ENCODE results near the gene SORCS3. TPM values are rescaled to one million over a fixed set of nuclear protein-coding genes. Genes with fewer than 3 reads are reported as not detected.

Gene SORCS3
- total RNA-seq, 1 experiment from 2014 or later = 0.04 TPM

DNA sequence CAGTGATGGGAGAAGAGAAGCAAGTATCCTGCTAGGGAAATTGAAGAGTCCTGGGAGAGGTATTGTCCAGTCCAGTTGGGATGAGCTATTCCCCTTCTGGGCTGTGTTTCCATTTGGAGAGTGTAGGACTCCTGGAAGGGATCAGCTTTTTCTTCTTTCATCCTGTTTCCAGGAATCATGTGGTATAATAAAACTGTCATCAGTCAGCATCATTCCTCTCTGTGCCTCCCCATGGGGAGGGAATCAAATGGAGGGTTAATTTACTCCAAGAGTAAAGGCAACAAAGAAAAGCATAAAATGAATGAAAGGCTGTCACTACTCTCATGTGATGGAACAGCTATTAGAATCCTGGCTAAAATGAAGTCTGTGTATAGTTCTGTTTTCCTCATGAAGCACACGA is 429.9 kb downstream of the SORCS3 start:
- Histone ChIP-seq H2BK15ac (ENCODE audit: low read depth, low read length) (no peak overlapping the region), H3K4me2 (ENCODE audit: insufficient read depth, insufficient read length, low read length) (no peak overlapping the region), H4K5ac (ENCODE audit: insufficient read length, low read depth, low read length) (no peak overlapping the region), H3K56ac (ENCODE audit: insufficient read length, low read depth, low read length) (no peak overlapping the region), H3K79me1 (ENCODE audit: insufficient read depth, low read depth, low read length, poor library complexity, severe bottlenecking) (no peaks in the 10 kb centered on the region), H3K79me2 (ENCODE audit: insufficient read depth, low read length) (no peaks in the 10 kb centered on the region), H3K4ac (ENCODE audit: low read depth, low read length) (no peak overlapping the region), H3K4me1 (ENCODE audit: insufficient read depth, low read length) (no peaks in the 10 kb centered on the region), H2AFZ (ENCODE audit: low read length) (no peak overlapping the region), H3K23me2 (ENCODE audit: insufficient read length, low read depth, low read length, poor library complexity, severe bottlenecking) (no peaks in the 10 kb centered on the region), H3K27me3 (ENCODE audit: insufficient read depth, low read length) (no peaks in the 10 kb centered on the region), H3K18ac (ENCODE audit: insufficient read length, low read depth, low read length) (no peak overlapping the region), H4K20me1 (ENCODE audit: control insufficient read depth, insufficient read depth, insufficient read length) (no peaks in the 10 kb centered on the region), H3K23ac (ENCODE audit: insufficient read length, low read depth, low read length) (no peak overlapping the region), H2BK5ac (ENCODE audit: insufficient read length, low read length) (no peak overlapping the region), H4K91ac (ENCODE audit: insufficient read length, low read depth, low read length) (no peak overlapping the region), H2BK120ac (ENCODE audit: low read depth, low read length, poor library complexity, severe bottlenecking) (no peak overlapping the region), H4K8ac (replicated peaks; ENCODE audit: insufficient read length, low read depth, low read length) (no peak overlapping the region), H2AK5ac (ENCODE audit: insufficient read length, low read length) (no peak overlapping the region), H3T11ph (ENCODE audit: low read length) (no peak overlapping the region), H2BK20ac (ENCODE audit: low read depth, low read length, poor library complexity, severe bottlenecking) (no peak overlapping the region), H2BK12ac (ENCODE audit: insufficient read length, low read depth, low read length) (no peak overlapping the region), H3K27ac (ENCODE audit: insufficient read length, low read depth, low read length) (no peak overlapping the region), H3K9me3 (ENCODE audit: control insufficient read depth, low read depth, low read length) (no peaks in the 10 kb centered on the region), H3K9ac (ENCODE audit: extremely low read depth, insufficient read length, low read length) (no peak overlapping the region), H3K14ac (ENCODE audit: insufficient read depth, low read length) (no peak overlapping the region)
- no peaks in the 10 kb centered on the region; a peak in 1 of 4 replicates for H3K4me1 Mint-ChIP-seq
- no CpG with 5 or more reads among the region's 1 CpG for WGBS (ENCODE audit: extremely low coverage, insufficient read length, low lambda C conversion rate)
- TF ChIP-seq, protein P1, sequence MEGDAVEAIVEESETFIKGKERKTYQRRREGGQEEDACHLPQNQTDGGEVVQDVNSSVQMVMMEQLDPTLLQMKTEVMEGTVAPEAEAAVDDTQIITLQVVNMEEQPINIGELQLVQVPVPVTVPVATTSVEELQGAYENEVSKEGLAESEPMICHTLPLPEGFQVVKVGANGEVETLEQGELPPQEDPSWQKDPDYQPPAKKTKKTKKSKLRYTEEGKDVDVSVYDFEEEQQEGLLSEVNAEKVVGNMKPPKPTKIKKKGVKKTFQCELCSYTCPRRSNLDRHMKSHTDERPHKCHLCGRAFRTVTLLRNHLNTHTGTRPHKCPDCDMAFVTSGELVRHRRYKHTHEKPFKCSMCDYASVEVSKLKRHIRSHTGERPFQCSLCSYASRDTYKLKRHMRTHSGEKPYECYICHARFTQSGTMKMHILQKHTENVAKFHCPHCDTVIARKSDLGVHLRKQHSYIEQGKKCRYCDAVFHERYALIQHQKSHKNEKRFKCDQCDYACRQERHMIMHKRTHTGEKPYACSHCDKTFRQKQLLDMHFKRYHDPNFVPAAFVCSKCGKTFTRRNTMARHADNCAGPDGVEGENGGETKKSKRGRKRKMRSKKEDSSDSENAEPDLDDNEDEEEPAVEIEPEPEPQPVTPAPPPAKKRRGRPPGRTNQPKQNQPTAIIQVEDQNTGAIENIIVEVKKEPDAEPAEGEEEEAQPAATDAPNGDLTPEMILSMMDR (conservative IDR thresholded peaks at IDR 0.05) = no peak
- DNase-seq = no peak
- no peak overlapping the region for H3K27ac Mint-ChIP-seq
- no peaks in the 10 kb centered on the region for H3K9me3 Mint-ChIP-seq
- no peak overlapping the region for H3K4me3 Mint-ChIP-seq
- H3K36me3 Mint-ChIP-seq (ENCODE audit: insufficient read depth in 1 of 3, low read depth in 3 of 3) = no peaks in the 10 kb centered on the region
- no peaks in the 10 kb centered on the region for H3K27me3 Mint-ChIP-seq (ENCODE audit: low read depth)

Measured in H9 (cell line).